ENCODE results near the gene MCC.

DNA sequence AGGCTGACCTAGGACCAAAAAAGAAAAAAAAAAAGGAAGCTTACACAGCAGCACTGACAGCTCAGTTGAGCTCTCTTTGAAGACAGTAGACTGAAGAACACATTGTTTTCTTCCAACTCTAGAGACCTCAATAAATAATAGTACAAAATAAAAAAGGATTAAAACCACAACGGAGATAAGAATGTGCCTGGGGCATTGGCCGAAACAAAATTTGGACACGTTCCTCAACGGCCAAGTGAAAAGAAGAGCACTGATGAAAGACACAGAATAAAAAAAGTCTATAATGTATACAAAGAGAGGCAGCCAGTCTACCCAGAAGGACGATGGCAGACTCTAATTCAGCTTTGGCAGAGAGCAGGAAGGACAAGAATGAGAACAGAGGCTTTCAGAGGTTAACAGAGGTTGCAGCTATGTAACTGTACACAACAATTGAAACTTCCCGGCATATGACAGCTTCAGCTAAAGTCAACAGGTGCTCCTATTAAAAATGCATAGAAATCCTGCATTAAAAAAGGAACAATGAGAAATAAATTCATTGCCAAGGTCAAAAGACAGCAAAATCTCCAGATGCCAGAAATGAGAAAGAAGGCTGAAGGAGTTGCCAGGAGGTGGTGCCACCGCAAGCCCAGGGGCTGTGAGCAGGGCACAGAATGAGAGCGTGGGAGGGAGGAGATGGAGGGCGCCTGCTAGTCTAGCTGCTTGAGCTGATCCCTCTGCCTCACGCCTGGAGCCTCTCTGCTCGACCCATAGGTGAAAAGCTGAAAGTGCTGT, 397.7 kb downstream of the MCC start:
- TF ChIP-seq, protein P1, sequence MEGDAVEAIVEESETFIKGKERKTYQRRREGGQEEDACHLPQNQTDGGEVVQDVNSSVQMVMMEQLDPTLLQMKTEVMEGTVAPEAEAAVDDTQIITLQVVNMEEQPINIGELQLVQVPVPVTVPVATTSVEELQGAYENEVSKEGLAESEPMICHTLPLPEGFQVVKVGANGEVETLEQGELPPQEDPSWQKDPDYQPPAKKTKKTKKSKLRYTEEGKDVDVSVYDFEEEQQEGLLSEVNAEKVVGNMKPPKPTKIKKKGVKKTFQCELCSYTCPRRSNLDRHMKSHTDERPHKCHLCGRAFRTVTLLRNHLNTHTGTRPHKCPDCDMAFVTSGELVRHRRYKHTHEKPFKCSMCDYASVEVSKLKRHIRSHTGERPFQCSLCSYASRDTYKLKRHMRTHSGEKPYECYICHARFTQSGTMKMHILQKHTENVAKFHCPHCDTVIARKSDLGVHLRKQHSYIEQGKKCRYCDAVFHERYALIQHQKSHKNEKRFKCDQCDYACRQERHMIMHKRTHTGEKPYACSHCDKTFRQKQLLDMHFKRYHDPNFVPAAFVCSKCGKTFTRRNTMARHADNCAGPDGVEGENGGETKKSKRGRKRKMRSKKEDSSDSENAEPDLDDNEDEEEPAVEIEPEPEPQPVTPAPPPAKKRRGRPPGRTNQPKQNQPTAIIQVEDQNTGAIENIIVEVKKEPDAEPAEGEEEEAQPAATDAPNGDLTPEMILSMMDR (IDR thresholded peaks at IDR 0.05): no peak; the same call in 1 of the 2 replicates
- TF ChIP-seq POLR2AphosphoS5 (IDR thresholded peaks at IDR 0.05; ENCODE audit: low read depth, low read length) (no peak), REST (IDR thresholded peaks at IDR 0.05; ENCODE audit: insufficient read depth in 1 of 2, low read depth in 2 of 2, low read length in 1 of 2) (no peak), TCF7L2 (IDR thresholded peaks at IDR 0.05; ENCODE audit: low read depth, low read length) (no peak), SIN3A (IDR thresholded peaks at IDR 0.05; ENCODE audit: borderline replicate concordance, insufficient read depth, low read depth, low read length) (no peak)

Data from Panc1 (cell line).